GM18526 (cell line): ENCODE measurements around the gene CLVS2.

Experiments used
- POLR2A ChIP-seq: IDR thresholded peaks from 3 replicates; pipeline ENCODE4 v1.6.1; 2011; ENCODE audit not compliant: insufficient read length; ENCODE audit errors: extremely low read depth

CLVS2 gene

DNA sequence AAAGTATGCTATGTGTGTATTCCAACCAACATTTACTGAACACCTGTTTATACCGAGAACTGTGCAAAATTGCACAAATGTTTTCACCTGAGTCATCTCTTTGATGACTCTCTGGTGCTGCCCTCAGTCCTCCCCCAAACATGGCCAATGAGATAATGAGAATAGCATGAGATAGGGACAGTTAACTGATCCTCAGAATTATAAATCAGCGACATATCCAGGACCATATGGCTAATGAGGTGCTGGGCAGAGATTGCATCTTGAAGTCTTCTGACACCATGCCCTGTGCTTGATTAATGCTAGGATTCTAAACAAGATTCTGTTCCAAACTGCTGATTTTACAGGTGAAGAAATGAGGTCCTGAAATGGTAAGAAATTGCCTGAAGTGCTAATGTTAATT is 13.0 kb downstream of the CLVS2 start:
- no peak for TF ChIP-seq POLR2A

DNA sequence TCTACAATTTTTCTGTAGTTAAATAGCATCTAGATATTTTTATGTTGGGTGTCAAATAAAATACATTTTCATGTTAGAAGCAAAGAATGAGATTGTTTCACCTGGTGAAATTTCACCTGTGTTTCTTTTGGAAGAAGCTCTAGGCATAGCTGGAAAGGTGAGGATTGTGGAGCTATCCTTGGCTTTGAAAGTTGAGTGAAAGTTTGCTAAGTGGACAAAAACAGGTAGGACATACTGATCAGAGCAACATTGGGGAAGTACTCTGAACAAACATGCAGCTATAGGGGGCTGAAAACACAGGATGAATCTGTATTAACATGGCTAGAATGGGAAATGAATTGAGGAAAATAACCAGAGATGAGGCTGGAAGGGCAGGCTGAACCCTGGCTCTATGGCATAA is 18.8 kb downstream of the CLVS2 start:
- TF ChIP-seq POLR2A = no peak

DNA sequence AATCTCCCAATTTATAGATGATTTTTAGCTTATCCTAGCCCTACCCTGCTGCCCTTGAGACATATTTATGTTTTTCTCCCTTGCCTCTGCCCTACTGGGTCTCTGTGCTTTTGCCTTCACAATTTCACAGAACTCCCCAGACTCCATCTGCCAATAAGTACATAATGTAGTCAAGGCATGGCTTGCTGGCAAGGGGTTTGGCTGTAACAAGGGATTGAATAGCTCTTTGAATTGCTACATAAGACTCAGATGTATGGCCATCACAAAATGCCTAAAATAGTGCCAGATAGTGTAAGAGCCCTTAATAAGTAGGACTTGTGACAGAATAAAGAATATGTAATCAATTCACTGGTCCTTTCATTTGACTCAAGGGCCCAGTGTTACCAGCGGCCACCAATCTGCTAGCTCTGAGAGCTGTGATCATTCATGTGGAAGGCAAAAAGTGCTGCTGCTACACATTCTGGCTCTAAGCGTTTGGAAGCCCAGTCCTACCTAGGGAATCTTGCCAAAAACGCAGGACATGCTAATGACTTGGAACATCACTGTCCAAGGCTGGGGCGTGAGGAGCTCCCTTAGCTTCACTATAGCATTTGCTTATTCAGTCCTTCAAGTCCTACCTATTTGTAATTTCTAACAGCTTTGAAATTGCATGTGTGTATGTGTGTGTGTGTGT is 20.5 kb downstream of the CLVS2 start:
- no peak for TF ChIP-seq POLR2A

DNA sequence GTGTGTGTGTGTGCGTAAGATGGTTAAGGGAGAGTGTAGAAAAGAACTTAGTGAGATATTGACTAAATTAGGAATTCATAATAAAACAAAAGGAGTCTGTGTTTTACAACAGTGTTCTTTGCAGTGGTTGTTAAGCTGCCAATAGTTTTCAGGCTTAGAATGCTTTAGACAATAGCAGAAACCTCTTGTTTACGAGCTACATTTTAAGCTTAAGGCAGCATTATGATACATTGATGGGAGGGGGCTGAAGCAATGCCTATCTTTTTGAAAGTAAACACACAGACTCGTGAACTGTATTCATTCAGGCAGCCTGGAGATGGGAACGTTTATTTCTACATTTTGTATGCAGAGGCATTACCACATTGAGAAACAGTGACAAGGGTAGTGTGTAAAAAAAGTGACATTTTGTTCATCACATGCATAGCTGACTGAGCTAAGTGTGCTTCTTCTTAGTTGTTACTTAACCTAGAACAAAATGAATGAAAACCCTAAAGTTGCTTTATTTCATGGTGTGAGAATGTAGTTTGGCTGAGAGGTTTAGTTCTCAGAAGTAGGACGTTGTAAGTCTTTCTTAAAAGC is 21.2 kb downstream of the CLVS2 start:
- no peak for TF ChIP-seq POLR2A

DNA sequence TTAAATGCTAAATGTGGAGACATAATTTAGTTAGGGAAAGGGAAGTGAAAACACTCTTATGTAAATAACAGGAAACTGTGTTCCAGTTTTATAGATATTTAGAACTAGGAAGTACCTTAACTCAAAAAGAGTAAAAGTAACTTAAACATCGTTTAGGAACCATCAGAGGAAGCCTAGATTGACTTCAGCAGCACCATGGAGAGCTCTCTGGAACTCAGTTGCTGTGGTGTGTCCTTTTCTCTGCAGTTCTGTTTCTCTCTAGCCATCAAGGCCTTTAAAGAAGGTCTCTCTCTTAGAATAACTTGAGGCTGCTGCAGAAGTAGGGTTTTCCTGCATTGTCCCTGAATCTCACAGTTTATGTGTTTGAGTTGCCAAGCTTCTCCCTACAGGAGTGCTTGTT is 26.9 kb downstream of the CLVS2 start:
- no peak for TF ChIP-seq POLR2A

DNA sequence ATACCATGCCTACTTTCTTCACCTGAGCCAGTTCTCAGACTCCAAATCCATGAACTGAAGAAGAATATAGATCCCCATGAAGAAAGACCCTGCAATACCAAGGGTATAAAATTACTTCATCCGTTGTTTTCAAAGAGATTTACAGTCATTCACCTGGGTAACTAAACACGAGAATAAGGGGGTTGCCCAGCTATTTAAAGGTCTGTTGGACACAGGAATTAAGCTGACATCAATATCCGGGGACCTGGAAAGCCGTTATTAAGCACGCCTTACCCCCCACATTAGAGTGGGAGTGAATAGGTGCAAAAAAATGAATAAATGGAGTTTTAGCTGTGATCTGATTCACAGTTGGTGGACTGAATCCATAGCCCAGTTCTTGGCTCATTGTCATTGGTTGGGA is 28.9 kb downstream of the CLVS2 start:
- no peak for TF ChIP-seq POLR2A

DNA sequence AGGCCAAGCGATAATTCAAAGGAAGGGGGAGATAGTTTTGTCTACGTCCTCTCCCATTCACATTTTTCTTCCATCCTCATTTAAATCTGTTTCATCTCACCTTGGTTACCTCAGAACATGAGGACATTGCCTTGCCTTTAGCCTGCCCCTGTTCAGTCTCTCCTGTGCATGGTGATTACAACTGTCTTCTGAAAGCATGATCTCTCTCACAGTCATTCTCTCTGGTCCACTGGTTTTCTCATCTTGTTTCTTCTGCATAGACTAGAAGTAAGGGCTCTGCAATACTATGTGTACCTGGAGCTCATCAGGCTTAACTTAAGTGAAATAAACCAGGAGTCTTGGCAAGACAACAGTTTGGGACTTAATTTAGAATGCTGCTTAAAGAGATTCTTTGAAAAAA is 31.4 kb downstream of the CLVS2 start:
- no peak for TF ChIP-seq POLR2A

DNA sequence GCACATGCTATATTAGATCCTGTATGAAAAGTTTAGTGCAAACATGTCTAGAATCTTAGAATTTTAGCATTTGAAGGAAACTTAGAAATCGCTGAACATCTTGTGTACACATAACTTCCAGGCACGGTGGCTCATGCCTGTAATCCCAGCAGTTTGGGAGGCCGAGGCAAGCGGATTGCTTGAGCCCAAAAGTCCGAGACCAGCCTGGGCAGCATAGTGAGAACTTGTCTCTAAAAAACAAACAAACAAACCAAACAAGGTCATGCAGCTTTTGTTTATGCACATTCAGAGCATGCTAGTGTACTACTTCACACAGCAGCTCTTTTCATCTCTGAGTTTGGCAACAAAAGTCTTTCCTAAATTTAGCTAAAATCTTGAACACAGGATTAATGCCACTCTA is 32.2 kb downstream of the CLVS2 start:
- TF ChIP-seq POLR2A = no peak

DNA sequence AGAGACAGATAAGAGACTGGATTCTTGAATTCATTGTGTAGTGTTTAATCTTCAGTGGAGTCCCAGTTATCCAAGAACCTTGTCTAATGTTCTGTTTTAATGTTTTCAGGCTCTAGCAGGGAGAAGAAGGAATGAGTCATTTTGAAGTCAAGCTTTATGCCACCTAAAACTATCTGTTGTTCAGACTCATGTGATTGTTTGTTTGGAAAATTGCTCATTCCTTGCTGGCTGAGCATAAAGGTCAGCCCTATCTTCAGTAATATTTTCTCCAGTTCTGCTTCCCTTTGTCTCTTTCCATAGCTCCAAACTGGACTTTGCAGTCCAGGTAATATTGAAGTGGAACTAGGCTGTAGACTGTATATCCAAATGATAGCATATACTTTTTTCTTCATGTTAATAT is 34.2 kb downstream of the CLVS2 start:
- TF ChIP-seq POLR2A = no peak

DNA sequence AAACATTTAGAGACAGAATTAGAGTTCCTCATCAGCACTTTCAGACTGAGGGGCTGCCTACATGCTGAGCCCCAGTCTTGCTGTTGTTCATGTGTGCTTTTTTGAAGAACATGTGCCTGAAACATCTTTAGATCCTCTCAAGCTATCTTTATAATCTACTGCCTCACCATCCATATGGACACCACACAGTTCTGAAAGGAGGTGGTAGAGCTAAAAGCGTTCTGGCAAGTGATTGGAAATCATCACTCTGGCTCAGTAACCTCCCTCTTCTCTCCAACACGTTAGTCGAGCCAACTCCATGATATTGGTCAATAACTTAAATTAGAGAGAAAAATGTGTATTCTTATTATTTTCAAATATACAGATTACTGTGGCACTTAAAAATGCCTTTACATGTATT is 40.6 kb downstream of the CLVS2 start:
- no peak for TF ChIP-seq POLR2A

DNA sequence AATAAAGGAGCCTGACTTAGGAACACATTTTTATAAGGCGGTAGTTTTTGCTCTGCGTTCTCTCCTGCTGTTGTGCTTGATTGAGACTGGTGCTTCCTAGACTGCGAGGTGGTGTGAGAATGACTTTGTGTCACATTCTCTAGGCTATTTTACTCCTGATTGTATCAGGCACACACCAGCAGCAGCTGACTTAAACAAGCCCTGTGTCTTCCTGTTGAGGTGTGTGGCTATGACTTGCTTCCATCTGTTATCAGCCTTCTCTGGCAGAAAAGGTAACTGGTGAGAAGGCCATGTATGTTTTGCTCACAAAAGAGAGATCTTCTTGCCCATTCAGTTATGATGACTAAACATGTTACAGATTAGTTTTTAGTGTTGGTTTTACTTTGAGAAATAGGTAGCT is 43.4 kb downstream of the CLVS2 start:
- TF ChIP-seq POLR2A = no peak

DNA sequence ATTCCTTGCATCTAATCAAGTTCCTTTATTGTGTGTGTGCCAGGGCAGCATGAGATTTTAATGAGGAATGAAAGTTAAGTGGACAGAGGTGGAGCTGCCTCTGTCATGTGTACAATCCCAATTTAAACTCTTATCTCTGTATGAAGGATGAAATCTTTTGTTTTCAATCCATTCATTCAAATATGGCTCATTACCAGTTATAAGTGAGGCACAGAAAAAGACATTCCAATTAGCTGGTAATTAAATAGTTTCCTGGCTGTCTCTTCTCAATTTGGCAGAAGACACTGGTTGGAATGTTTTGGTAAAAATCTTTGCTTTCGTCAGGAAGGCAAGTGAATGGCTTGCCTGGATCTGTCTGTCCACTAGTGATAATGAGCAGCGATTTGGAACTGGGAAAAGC is 46.4 kb downstream of the CLVS2 start:
- TF ChIP-seq POLR2A = no peak

DNA sequence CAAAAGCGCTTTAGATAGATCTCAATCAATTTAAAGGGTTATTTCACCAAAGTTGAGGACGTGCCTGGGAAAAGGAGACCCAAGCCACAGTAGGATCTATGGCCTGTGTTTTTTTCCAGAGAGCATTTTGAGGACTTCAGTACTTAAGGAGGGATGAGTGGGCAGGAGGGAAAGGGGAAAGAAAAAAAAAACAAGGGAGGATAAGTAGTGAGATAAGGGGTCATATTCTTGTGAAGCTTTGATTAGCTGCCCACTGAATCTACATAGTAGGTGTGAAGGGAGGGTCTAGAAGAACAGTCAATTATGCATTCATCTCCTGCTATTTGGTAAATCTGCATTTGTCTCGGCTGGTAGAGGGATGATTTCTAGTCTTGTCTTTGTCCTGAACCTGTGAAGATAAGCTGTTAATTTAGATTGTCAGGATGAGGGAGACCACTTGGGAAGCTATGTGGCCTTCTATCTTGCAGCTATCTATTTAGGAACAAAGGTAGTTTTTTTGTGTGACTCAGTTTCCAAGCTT is 48.4 kb downstream of the CLVS2 start:
- no peak for TF ChIP-seq POLR2A

DNA sequence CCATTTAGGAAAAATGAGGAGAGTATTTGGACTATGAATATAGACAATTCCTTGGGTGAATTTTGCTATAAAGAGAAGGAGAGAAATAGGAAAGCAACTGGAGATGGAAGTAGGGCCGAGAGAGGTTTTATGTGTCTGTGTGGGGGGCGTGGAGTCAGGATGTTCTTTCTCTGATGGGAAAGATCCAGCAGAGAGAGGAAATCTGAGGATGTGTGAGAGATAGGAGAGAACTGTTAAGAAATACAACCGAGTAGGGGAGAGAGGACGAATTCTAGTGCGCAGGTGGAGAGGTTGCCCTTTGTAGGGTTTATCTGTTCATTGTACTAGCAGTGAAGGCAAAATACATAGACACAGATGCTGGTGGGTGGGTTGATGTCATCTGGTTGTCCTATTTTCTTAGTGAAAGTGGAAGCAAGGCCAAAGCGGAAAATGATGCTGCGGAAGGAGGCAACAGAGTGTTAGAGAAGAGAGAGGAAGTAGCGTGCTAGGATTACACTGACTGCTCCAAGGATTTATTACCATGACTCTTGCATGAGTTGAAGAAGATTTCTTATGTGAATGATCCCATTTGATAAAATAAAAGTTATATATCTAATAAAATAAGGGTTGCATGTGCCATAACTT is 57.7 kb downstream of the CLVS2 start:
- TF ChIP-seq POLR2A = no peak

DNA sequence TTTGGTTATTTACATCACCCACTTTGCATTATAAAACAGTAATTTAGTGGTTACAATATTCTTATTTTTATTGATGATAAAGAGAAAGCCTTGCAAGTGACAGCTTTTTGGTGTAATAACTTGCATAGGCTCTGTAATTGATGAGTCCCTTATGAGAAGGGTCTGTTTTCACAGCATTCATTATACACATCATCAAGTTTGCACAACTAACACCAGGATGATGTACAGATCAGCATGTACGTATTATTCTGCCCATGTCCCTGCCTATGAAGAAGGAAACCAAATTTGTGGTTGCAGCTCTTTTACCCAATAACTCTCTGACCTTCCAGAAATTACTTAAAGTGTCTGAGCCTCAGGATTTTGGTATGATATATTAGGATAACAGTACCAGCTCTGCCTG is 59.2 kb downstream of the CLVS2 start:
- TF ChIP-seq POLR2A = no peak

DNA sequence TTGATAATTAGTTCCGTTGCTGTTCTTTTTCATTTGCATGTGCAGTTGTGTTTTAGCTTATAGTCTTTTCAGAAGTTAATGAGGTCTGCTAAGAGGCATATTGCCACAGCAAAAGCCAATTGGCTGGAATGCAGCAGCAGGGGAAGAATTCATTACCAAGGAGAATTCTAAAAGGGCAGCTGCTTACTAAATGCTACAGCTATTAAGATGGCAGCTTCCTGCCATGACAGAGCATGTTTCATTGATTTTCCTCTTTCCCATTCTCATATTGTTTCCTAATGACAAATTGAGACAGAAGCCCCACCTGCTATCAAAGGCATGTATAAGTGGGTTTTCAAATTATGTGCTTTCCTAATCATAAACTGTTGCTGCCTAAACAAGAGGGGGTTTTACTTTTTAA is 66.6 kb downstream of the CLVS2 start:
- no peak for TF ChIP-seq POLR2A

DNA sequence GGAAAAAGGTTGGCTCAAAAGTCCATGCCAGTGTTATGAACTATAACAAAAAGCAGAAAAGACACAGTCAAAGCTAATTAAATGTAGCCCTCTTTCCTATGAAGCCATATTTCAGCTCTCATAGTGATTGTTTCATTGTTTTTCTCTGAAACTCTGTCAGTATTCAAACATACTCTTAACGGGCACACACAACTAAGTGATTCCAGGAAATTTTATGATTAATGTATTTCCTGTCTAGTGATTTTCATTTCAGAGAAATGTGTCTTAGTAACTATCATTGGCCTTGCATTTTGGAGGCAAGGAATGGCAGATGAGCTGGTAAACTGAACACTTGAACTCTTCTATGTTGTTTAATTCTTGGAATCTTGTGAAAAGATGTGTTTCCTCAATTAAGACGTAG is 68.0 kb downstream of the CLVS2 start:
- TF ChIP-seq POLR2A = no peak
